Measurements from ENCODE around the gene TCERG1L.

TCERG1L gene

DNA sequence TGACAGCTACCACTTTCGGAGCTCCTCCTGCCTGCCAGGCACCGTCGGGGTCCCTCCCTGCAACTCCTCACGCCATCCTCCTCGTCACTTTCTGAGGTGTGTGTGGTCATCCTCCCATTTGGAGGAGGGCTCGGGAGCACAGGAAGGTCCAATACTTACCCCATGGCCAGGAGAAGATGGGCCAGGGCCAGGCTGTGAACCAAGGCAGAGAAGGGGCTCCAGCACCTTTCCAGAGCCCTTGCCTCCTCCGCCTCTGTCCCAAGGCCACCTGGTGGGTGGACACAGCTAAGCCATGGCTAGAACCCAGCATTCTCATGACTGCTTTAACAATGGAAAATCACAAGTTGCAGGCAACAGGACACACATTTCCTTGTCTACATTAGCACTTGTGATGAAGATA, 215.5 kb downstream of the TCERG1L start:
- Histone ChIP-seq H3K36me3 (ENCODE audit: control insufficient read depth in 1 of 2, insufficient read depth in 2 of 2, low read length in 2 of 2) (no peaks in the 10 kb centered on the region), H3K27ac (ENCODE audit: low read length) (no peak overlapping the region), H3K4me3 (ENCODE audit: low read depth in 1 of 2, low read length in 2 of 2) (no peak overlapping the region), H3K9me3 (ENCODE audit: control insufficient read depth in 1 of 2, low read length in 2 of 2) (no peaks in the 10 kb centered on the region), H3K4me1 (ENCODE audit: control insufficient read depth in 1 of 2, insufficient read depth in 2 of 2, low read length in 2 of 2) (no peaks in the 10 kb centered on the region), H3K27me3 (ENCODE audit: low read depth, low read length) (no peaks in the 10 kb centered on the region)

GRCh38 chr10:131095313-131095580, 216.3 kb downstream of the TCERG1L start:
- H3K9me3 ChIP-seq (ENCODE audit: control insufficient read depth in 1 of 2, low read length in 2 of 2): no peaks in the 10 kb centered on the region
- H3K27me3 ChIP-seq (ENCODE audit: low read depth, low read length): no peaks in the 10 kb centered on the region
- H3K4me1 ChIP-seq (ENCODE audit: control insufficient read depth in 1 of 2, insufficient read depth in 2 of 2, low read length in 2 of 2): no peaks in the 10 kb centered on the region
- H3K36me3 ChIP-seq (ENCODE audit: control insufficient read depth in 1 of 2, insufficient read depth in 2 of 2, low read length in 2 of 2): no peaks in the 10 kb centered on the region
- H3K4me3 ChIP-seq (ENCODE audit: low read depth in 1 of 2, low read length in 2 of 2): no peak overlapping the region
- no peak overlapping the region for H3K27ac ChIP-seq (ENCODE audit: low read length)

- no peaks in the 10 kb centered on the region for H3K4me1 ChIP-seq (ENCODE audit: control insufficient read depth in 1 of 2, insufficient read depth in 2 of 2, low read length in 2 of 2)
- no peak overlapping the region for H3K27ac ChIP-seq (ENCODE audit: low read length)
- no peaks in the 10 kb centered on the region for H3K36me3 ChIP-seq (ENCODE audit: control insufficient read depth in 1 of 2, insufficient read depth in 2 of 2, low read length in 2 of 2)
- H3K27me3 ChIP-seq (ENCODE audit: low read depth, low read length): no peaks in the 10 kb centered on the region
- H3K9me3 ChIP-seq (ENCODE audit: control insufficient read depth in 1 of 2, low read length in 2 of 2): no peaks in the 10 kb centered on the region
- no peak overlapping the region for H3K4me3 ChIP-seq (ENCODE audit: low read depth in 1 of 2, low read length in 2 of 2)
These were observed 216.8 kb downstream of the TCERG1L start for GRCh38 chr10:131094527-131095312.

GRCh38 chr10:131093795-131094366, 217.6 kb downstream of the TCERG1L start:
- Histone ChIP-seq H3K36me3 (ENCODE audit: control insufficient read depth in 1 of 2, insufficient read depth in 2 of 2, low read length in 2 of 2) (no peaks in the 10 kb centered on the region), H3K4me1 (ENCODE audit: control insufficient read depth in 1 of 2, insufficient read depth in 2 of 2, low read length in 2 of 2) (no peaks in the 10 kb centered on the region), H3K9me3 (ENCODE audit: control insufficient read depth in 1 of 2, low read length in 2 of 2) (no peaks in the 10 kb centered on the region), H3K27ac (ENCODE audit: low read length) (no peak overlapping the region), H3K4me3 (ENCODE audit: low read depth in 1 of 2, low read length in 2 of 2) (no peak overlapping the region), H3K27me3 (ENCODE audit: low read depth, low read length) (no peaks in the 10 kb centered on the region)

- Histone ChIP-seq H3K36me3 (ENCODE audit: control insufficient read depth in 1 of 2, insufficient read depth in 2 of 2, low read length in 2 of 2) (no peaks in the 10 kb centered on the region), H3K27ac (ENCODE audit: low read length) (no peak overlapping the region), H3K9me3 (ENCODE audit: control insufficient read depth in 1 of 2, low read length in 2 of 2) (no peaks in the 10 kb centered on the region), H3K4me3 (ENCODE audit: low read depth in 1 of 2, low read length in 2 of 2) (no peak overlapping the region), H3K4me1 (ENCODE audit: control insufficient read depth in 1 of 2, insufficient read depth in 2 of 2, low read length in 2 of 2) (no peaks in the 10 kb centered on the region), H3K27me3 (ENCODE audit: low read depth, low read length) (no peaks in the 10 kb centered on the region)
These were observed 218.2 kb downstream of the TCERG1L start for GRCh38 chr10:131093346-131093745.

DNA sequence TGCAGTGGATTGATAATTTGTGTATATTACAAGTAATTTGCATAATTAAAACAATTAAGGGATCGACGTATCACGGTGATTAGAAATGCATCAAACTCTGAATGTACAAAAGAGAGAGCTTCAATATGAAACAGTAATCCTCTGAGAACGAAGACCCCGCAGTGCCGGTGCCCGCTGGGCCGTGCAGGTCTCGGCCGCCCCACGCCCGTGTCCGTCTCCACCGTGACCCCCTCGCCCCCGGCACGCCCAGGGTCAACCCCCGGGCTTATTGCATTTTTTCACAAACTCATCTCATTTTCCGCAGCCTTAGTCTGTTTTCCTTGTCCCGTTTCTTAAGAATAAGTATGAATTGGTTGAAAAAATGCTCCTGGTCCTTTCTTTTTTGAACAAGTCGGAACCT, 218.6 kb downstream of the TCERG1L start:
- no peaks in the 10 kb centered on the region for H3K36me3 ChIP-seq (ENCODE audit: control insufficient read depth in 1 of 2, insufficient read depth in 2 of 2, low read length in 2 of 2)
- H3K9me3 ChIP-seq (ENCODE audit: control insufficient read depth in 1 of 2, low read length in 2 of 2): no peaks in the 10 kb centered on the region
- H3K27me3 ChIP-seq (ENCODE audit: low read depth, low read length): no peaks in the 10 kb centered on the region
- H3K4me1 ChIP-seq (ENCODE audit: control insufficient read depth in 1 of 2, insufficient read depth in 2 of 2, low read length in 2 of 2): no peaks in the 10 kb centered on the region
- no peak overlapping the region for H3K4me3 ChIP-seq (ENCODE audit: low read depth in 1 of 2, low read length in 2 of 2)
- no peak overlapping the region for H3K27ac ChIP-seq (ENCODE audit: low read length)

DNA sequence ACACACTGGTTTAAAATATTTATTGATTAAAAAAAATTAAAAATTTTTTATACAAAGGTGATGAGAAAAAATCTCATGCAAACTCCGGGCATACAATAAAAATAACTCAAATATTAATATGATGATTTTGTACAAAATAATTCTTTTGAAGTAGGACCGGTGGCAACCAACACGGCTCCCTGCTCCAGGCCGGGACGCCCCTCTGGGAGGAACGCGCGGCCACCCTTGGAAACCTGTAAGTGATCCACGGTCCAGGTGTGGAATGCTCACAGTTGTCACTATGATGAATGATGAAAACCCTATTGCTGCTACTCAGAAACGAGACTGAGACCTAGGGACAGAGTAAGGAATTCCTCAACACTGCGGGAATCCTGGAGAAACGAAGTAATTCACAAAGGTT, 219.1 kb downstream of the TCERG1L start:
- H3K27me3 ChIP-seq (ENCODE audit: low read depth, low read length): no peaks in the 10 kb centered on the region
- H3K4me3 ChIP-seq (ENCODE audit: low read depth in 1 of 2, low read length in 2 of 2): no peak overlapping the region
- no peak overlapping the region for H3K27ac ChIP-seq (ENCODE audit: low read length)
- no peaks in the 10 kb centered on the region for H3K4me1 ChIP-seq (ENCODE audit: control insufficient read depth in 1 of 2, insufficient read depth in 2 of 2, low read length in 2 of 2)
- H3K9me3 ChIP-seq (ENCODE audit: control insufficient read depth in 1 of 2, low read length in 2 of 2): no peaks in the 10 kb centered on the region
- no peaks in the 10 kb centered on the region for H3K36me3 ChIP-seq (ENCODE audit: control insufficient read depth in 1 of 2, insufficient read depth in 2 of 2, low read length in 2 of 2)

GRCh38 chr10:131091682-131092081, 219.8 kb downstream of the TCERG1L start:
- Histone ChIP-seq H3K27ac (ENCODE audit: low read length) (no peak overlapping the region), H3K27me3 (ENCODE audit: low read depth, low read length) (no peaks in the 10 kb centered on the region), H3K4me1 (ENCODE audit: control insufficient read depth in 1 of 2, insufficient read depth in 2 of 2, low read length in 2 of 2) (no peaks in the 10 kb centered on the region), H3K4me3 (ENCODE audit: low read depth in 1 of 2, low read length in 2 of 2) (no peak overlapping the region), H3K9me3 (ENCODE audit: control insufficient read depth in 1 of 2, low read length in 2 of 2) (no peaks in the 10 kb centered on the region), H3K36me3 (ENCODE audit: control insufficient read depth in 1 of 2, insufficient read depth in 2 of 2, low read length in 2 of 2) (no peaks in the 10 kb centered on the region)

- H3K9me3 ChIP-seq (ENCODE audit: control insufficient read depth in 1 of 2, low read length in 2 of 2): peaks cover 0 to 3% of the 10 kb centered on the region in 2 donors
- no peaks in the 10 kb centered on the region for H3K36me3 ChIP-seq (ENCODE audit: control insufficient read depth in 1 of 2, insufficient read depth in 2 of 2, low read length in 2 of 2)
- no peak overlapping the region for H3K27ac ChIP-seq (ENCODE audit: low read length)
- H3K4me1 ChIP-seq (ENCODE audit: control insufficient read depth in 1 of 2, insufficient read depth in 2 of 2, low read length in 2 of 2): no peaks in the 10 kb centered on the region
- no peak overlapping the region for H3K4me3 ChIP-seq (ENCODE audit: low read depth in 1 of 2, low read length in 2 of 2)
- H3K27me3 ChIP-seq (ENCODE audit: low read depth, low read length): no peaks in the 10 kb centered on the region
These were observed 220.5 kb downstream of the TCERG1L start for GRCh38 chr10:131090761-131091661.

DNA sequence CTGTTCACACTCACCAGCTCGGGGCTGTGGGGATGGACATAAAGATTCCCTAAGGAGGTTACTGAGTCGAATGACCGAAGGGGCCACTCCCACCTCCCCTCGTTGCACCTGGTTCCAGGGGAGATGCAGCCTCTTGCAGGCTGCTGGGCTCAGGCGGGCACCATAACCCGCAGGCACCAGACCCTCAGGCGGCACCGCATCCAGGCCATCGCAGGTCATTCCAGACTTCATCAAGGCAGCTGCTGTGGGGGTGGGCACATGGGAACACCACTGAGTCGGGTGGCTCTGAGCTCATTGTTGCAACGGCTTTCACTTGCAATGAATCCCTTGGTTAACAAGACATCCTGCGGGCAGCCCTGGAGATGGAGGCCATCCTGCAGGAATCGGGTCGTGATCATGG, 221.7 kb downstream of the TCERG1L start:
- H3K27me3 ChIP-seq (ENCODE audit: low read depth, low read length): no peaks in the 10 kb centered on the region
- H3K4me3 ChIP-seq (ENCODE audit: low read depth in 1 of 2, low read length in 2 of 2): no peak overlapping the region
- no peak overlapping the region for H3K27ac ChIP-seq (ENCODE audit: low read length)
- no peaks in the 10 kb centered on the region for H3K4me1 ChIP-seq (ENCODE audit: control insufficient read depth in 1 of 2, insufficient read depth in 2 of 2, low read length in 2 of 2)
- no peaks in the 10 kb centered on the region for H3K36me3 ChIP-seq (ENCODE audit: control insufficient read depth in 1 of 2, insufficient read depth in 2 of 2, low read length in 2 of 2)
- peaks cover 0 to 4% of the 10 kb centered on the region in 2 donors for H3K9me3 ChIP-seq (ENCODE audit: control insufficient read depth in 1 of 2, low read length in 2 of 2)

DNA sequence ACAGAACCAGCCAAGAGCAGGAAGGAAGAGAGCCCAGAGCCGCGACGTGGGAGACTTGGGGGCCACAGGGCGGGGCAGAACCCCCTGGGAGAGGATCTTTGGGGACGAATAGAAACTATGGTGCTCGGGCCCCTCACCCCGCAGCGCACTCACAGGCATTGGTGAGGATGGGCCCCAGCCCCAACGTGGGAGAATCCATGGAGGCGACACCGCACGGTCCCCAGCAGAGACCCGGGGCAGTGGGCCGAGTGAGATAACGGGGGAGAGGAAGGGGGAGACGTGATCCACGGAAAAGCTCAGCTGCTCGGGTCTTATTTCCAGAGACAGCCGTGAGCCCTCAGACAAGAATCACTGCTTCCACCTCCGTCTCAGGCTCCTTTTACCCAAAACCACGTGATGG, 222.4 kb downstream of the TCERG1L start:
- Histone ChIP-seq H3K27me3 (ENCODE audit: low read depth, low read length) (no peaks in the 10 kb centered on the region), H3K4me1 (ENCODE audit: control insufficient read depth in 1 of 2, insufficient read depth in 2 of 2, low read length in 2 of 2) (no peaks in the 10 kb centered on the region), H3K27ac (ENCODE audit: low read length) (no peak overlapping the region), H3K4me3 (ENCODE audit: low read depth in 1 of 2, low read length in 2 of 2) (no peak overlapping the region), H3K36me3 (ENCODE audit: control insufficient read depth in 1 of 2, insufficient read depth in 2 of 2, low read length in 2 of 2) (no peaks in the 10 kb centered on the region), H3K9me3 (ENCODE audit: control insufficient read depth in 1 of 2, low read length in 2 of 2) (peaks cover 0 to 4% of the 10 kb centered on the region in 2 donors)
